ENCODE measurements around the gene CCDC51.

Gene CCDC51

GRCh38 chr3:48418140-48418539 lies 21.8 kb downstream of the CCDC51 start:
- DNase-seq: no peak

- no peak for DNase-seq
Observed at GRCh38 chr3:48417529-48418108, 22.3 kb downstream of the CCDC51 start.

DNA sequence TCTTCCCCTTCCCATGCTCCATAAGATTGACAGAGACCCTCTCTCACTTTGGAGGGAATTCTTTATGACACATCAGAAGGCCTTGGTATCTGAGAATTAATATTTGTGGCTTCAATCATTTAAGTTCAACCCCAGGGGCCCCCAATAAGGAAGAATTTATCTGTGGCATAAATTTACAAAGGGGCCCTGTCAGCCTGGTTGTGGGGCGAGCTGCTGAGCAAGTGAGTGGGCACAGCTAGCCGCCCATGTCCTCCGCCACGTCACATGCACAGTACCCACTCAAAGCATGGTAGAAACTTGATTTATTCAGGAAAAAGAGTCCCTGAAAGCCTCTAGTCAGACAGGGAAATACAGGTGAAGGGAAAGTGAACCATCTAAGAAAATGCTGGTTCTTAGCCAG lies 23.4 kb downstream of the CCDC51 start:
- no peak for DNase-seq

DNA sequence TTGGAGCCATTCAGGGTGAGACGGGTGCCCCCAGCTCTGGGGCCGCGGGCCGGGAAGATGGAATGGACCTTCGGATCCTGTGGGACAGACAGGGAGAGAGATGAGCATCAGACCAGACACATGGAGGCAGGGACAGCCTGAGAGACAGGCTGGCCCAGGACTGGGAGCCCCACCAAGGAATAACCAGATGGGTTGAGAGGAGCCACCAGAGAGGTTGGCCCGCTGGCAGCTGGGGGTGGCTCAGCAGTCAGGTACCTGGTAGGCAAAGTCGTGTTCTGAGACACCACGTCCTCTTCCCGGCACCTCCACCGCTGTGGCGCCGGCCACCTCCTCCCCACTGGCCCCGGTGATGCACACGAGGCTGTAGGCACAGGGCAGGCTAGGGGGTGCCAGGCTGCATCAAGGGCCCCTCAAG lies 23.8 kb downstream of the CCDC51 start:
- DNase-seq: no peak

GRCh38 chr3:48415251-48415953 lies 24.5 kb downstream of the CCDC51 start:
- DNase-seq: no peak

DNA sequence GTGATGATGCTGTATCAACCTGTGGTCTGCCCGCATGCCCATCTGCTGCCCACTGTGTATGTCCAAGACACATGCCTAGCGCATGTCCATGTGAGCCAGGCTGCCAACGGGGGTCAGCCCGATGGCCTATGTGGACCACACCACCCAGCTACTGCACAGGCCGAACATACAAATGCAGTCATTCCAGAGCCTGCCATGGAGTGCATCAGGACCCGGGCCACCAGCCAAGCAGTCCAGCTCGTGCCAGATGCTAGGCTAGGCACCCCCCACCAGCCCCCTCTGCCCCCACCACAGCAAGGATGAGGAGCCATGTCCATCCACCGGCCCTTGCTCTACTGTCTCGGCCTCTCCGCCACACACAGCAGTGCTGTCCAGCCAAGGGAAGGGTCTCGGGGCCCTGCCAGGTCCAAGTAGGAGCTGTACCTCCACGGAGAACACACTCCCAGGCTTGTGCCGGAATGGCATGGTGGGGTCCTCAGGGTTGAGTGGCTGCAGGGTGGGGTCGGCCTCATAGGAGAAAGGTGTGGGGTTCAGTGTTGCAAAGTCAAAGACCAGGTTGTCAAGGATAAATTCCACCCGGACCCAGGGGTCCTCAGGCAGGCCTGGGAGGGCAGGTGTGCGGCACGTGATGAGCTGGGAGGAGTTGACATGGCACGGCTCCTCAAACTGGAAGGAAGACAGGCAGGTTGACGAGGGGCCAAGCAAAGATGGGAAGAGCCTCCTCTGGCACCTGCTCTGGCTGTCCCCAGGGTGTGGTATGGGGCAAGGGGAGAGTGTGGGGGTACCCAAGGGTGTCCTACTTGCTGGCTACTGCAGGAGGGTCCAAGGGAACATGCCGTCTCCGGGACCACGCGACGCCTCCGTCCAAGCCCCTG lies 25.3 kb downstream of the CCDC51 start:
- DNase-seq: no peak

GRCh38 chr3:48413611-48414010 lies 26.3 kb downstream of the CCDC51 start:
- no peak for DNase-seq

DNA sequence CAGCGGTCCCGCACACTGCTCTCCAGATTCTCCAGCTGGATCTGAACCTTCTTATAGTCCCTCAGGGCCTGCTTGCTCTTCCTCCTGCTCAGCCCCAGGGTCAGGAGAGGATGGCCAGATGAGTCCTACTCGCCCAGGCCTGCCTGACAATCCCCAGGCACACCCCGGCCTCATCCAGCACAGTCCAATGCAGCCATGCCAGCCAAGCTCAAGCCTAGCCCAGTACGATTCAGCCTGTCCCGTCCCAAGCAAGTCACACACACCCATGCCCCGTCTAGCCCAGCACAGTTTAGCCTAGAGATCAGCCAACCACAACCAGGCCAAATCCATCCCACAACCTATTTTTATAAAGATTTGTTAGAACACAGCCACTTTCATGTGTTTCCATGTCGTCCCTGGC lies 26.8 kb downstream of the CCDC51 start:
- no peak for DNase-seq

DNA sequence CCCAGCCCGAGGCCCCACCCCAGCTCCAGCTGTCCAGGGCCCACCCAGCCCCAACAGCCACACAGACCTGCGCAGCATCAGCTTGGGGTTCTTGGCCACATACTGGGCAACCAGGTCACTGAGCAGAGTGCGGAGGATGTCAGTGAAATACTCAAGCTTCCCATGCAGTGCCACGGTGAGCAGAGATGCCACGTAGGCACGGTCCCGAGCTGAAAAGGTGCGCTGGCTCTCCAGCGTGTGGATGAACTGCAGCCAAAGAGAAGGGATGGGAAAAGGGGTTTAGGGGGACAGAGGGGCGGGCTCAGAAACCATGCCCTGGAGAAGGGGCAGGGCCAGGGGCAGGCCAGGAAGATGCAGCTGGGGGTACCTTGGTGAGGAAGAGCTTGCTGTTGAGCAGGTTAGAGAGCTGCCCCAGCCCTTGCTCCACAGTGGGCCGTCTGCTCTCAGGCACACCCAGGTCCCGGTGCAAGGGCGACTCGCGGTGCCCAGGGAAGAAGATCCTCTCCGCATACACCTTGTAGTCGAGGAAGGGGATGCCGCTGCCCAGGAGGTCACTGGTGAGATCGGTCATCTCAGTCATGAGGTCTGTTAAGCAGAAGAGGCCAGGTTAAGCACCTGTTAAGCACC lies 27.4 kb downstream of the CCDC51 start:
- no peak for DNase-seq

GRCh38 chr3:48411606-48412374 lies 28.1 kb downstream of the CCDC51 start:
- DNase-seq: no peak

DNA sequence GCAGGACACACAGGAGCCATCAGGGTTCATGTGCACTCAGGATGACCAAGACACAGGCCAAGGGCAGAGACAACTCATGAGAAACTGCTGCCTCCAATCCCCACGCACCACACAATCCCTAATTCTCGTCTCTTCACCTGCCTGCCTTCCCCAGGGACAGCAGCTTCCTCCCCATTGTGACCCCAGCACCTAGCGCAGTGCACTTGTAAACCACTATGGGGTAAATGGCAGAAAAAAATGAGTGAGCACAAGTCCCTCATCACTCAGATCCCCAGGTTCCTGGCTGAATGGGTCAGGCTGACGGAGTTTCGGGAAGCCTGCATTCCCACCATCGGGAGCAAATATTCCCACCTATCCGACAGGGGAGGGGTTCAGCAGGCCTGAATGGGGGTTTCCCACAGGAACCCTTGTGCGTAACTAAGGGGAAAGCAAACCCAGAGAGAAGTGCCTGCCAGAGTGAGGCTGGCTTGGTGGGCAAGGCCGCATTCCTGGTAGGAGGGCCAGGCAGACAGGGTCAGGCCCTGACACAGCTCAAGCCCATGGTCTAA lies 28.8 kb downstream of the CCDC51 start:
- DNase-seq: no peak

DNA sequence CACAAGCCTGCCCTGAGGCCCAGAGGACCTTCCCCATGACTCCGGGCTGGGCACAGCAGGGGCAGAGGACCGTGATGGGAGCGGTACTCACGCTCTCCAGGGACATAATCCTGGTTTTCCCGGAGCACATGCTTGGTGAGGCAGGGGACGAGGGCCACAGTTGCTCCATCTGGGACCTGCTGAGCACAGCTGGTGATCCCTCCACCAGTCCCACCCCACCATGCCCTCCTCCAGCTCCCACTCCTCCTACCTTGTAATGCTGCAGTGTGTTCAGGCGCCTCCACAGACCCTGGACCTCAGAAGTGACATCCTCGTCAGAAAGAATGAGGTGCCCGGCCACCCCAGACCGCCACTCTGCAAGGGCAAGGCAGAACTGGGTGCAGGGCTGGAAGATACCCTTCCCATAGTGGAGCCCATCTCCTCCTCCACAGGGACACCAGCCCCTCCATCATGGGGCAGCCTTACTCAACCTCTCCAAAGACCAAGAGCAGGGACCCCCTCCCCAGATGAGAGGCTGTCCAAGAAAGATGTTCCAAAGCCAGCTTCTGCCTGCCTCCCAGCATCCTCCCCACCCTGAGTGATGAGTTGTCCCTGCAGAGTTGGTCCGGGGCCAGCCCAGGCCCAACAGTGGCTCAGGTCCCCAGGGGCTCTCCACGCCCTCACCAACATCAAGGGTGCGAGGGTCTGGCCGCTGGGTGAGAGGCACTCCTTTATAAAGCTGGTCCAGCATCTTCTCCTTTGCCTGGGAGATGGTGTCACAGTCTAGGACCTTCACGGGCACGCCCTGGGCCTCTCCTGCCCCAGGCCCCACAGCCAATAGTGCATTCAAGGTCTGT lies 29.5 kb downstream of the CCDC51 start:
- DNase-seq: no peak

- DNase-seq: no peak
Observed at GRCh38 chr3:48409291-48410201, 30.4 kb downstream of the CCDC51 start.

DNA sequence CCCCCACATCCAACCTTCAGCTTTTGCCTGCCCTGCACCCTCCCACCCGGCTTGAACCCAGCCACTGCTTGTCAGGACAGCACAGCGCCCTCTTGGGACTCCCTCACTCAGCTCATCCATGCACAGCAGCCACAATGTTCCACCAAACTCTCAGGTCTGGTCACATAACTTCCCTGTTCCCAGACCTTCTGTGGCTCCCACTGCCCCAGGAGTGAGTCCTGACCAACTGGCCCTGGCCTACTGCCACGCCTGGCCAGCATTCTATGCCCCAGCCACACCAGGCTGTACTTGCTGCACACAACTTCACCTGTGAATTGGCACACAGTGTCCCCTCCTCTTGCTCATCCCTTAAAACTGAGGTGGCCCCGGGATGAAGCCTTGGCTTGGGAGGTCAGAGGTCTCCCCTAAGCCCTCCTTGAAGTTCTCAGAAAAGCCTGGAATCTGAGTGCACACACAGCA lies 31.1 kb downstream of the CCDC51 start:
- DNase-seq: no peak

DNA sequence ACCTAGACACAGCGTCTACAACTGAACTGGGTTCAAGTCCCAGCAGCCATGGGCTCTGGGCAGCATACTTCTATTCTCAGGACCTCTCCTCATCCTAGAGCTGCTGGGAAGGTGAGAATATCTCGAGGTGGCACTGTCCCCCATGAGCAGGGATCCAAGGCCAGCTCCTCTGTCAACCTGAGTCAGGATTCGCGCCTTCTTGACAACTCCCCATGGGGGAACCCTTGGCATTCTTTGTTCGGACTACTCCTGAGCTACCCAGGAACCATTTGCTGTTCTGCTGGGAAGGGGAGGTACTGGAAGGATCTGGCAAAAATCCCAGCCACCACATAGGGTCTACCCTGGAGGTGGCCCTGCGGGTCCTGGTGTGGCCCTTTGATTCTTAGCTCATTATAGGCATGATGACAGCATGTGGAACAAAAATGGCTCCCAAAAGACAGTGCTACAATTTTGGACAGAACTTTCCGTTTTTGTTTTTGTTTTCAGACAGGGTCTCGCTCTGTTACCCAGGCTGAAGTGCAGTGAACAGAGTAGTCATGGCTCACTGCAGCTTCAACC lies 32.3 kb downstream of the CCDC51 start:
- no peak for DNase-seq

DNA sequence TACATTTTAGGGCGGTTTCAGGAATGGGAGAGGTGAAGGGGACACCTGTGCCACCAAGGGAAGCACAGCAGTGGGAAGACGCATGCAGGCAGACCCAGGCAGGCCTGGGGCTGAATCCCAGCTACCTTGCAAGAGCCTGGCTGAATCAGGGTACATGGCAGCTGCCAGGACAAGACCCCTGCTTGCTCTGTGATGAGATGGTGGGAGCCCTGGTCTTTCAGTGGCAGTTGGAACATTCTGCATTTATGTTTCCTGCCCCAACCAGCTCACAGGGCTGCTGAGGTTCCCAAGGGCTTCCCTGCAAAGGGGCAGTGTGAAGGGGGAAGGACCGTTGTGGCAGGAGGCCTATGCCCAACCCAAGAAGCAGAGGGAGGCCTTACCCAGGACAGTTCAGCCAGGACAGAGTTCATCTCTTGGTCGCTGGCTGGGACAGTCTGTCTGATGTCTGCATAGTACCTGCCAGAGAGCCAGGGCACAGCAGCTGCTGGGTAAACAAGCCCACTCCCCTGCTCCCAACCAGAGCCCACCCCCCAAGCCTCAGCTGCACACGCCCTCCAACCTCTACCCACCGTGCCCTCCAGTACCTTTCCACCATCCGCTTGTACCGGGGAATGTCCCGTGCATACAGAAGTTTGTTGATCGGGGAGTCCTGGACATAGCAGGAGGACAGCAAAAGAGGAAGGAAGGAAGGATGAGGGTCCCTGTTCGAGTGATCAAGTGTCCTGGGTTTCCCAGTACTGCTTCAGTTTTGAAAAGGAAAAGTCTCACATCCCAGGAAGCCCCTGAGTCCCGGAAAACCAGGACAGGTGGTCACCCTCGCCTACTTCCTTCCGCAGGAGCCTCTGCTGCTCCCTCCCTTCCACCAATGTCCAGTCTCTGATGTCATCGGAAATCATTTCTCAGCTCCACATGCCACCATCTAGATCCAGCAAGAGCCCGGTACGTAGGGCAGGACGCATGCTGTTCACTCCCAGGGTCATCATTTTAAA lies 33.2 kb downstream of the CCDC51 start:
- no peak for DNase-seq

- DNase-seq: no peak
Observed at GRCh38 chr3:48405971-48406370, 33.9 kb downstream of the CCDC51 start.

DNA sequence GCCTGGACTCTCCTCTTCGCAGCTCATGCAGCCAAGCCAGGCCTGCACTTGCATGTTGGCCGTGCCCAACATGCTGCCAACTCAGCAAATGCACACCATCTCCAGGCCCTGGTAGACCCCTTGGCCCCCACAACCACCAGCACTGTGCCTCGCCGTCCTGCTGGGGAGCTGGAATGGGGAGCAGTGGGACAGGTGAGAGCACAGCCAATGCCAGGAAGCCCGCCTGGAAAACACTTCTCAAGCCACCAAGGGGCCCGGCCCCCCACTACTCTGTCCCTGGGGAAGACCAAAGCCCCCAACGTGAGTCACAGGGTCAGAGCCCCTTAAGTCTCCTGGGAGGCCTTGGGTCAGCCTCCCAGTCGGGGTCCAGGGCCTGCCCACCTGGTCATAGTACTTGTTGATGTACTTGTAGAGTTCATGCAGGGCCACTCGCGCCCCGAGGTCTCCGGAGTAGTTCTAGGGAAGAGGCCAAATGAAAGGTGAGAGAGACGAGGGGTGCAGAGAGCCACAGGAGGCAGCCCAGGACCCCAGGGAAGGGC lies 34.5 kb downstream of the CCDC51 start:
- DNase-seq: no peak
